Skin epidermis (tissue), 12 donors: ENCODE measurements around the gene ANKRD7.
"Not testable (repeated sequence)": the region's sequence is repeated elsewhere in the genome, so short reads cannot be mapped to it uniquely, and the experiment has no call there.

ENCODE experiments used
- H3K27ac ChIP-seq, 21 experiments: fragments of 200-600 bp; sonication (generic) in 11 of 21; one replicate each; pipeline ENCODE4 v1.5.0; 2020; ENCODE audit warnings: mild to moderate bottlenecking in 3 of 21, inconsistent platforms in 2 of 21, moderate library complexity in 2 of 21
- H3K4me3 ChIP-seq, 7 experiments: fragments of 200-600 bp; sonication (generic) in 2 of 7; one replicate each; pipeline ENCODE4 v1.5.0; 2020; ENCODE audit warnings: inconsistent platforms in 2 of 7, mild to moderate bottlenecking in 2 of 7, moderate library complexity in 1 of 7

The ANKRD7 gene

DNA sequence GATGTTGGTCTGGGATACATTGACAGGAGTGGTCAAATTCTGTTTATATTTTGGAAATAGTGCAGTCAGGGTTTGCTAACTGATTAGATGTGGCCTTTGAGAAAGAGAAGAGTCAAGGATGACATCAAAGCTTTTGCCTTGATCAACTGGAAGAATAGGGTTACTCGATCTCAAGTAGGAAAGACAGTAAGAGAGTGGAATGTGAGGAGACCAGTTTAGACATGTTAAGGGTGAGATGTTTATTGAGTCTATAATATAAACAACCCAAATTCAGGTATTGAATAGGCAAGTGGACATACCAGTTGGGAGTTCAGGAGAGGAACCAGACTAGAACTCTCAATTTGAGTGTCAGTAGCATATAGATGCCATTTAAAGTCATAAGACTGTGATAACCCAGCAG is 1.9 kb upstream of the ANKRD7 start:
- no peak overlapping the region for H3K4me3 ChIP-seq
- H3K27ac ChIP-seq, result no peak overlapping the region

DNA sequence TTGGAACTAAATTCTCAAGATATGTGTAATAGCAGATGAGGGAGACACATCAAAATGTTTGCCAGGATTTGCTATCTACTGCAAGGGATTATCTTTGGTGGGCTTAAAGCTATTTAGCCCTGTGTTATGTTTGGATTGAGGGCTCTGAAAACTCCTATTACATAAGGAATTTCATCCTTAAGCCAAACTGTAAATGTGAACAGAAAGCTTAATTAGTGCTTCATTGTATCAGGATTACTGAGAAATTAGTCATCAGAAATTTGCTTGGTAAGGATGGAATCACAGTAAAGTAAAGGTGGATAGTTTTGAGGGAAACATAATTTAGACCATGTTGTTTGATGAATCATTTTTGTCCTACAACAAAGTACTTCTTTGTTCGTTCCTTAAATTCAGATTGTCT is 8.3 kb downstream of the ANKRD7 start:
- no peak overlapping the region for H3K27ac ChIP-seq
- no peak overlapping the region for H3K4me3 ChIP-seq

DNA sequence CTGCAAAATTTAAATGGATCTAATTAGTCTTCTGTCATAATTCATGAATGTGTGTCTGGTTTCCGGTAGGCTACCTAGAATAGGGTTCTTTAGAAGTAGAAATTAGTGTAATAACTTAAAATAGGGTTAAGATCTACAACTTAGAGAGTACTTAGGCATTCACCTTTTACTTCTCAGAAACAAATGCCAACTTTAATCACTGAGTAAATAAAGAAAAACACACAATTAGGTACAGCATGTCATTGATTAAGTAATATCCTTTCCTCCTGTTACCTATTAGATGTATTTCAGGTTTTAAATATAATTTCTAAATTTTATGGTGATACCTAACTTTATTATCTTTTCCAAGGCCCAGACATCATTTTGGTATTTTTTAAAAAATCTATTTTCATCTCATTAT is 9.3 kb downstream of the ANKRD7 start:
- H3K27ac ChIP-seq, result no peak overlapping the region
- H3K4me3 ChIP-seq, result no peak overlapping the region

DNA sequence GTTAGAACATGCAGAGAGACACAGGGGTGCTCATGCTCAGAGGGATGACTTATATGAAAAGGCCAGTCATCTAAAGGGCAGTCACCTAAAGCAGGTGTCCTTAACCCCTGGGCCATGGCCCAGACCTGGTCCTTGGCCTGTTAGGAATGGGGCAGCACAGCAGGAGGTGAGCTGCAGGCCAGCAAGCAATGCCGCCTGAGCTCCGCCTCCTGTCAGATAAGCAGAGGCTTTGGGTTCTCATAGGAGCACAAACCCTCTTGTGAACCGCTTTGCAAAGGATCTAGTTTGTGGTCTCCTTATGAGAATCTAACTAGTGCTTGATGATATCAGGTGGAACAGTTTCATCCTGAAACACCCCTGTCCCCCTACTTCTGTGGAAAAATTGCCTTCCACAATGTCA is 14.5 kb downstream of the ANKRD7 start:
- no peak overlapping the region for H3K4me3 ChIP-seq
- no peak overlapping the region for H3K27ac ChIP-seq

DNA sequence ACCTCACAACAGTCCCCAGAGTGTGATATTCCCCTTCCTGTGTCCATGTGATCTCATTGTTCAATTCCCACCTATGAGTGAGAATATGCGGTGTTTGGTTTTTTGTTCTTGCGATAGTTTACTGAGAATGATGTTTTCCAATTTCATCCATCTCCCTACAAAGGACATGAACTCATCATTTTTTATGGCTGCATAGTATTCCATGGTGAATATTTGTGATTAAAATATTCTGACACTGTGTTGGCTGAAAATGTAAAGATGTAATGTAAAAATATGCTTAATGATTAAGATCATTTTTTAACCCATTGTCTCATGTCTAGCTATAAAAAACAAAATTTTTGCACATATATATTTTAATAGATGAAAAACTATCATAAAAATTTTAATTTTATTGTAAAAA is 15.8 kb downstream of the ANKRD7 start:
- not testable (repeated sequence) for H3K4me3 ChIP-seq, H3K27ac ChIP-seq

DNA sequence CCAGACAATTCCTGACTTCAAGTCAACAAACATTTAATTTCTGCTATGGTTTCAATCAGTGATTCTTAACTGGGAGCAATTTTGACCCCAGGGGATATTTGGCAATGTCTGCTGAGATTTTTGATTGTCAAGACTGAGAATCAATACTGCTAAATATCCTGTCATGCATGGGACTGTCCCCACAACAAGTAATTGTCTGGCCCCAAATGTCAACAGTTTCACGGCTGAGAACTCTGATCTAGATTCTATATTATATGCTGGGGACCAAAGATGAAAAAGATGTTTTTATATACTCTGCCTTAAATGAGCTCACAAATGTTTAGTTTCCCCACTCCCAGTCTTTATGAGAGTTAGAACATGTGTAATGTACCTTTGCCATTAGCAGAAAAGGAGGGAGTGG is 19.2 kb downstream of the ANKRD7 start:
- H3K27ac ChIP-seq, result no peak overlapping the region
- H3K4me3 ChIP-seq, result no peak overlapping the region

DNA sequence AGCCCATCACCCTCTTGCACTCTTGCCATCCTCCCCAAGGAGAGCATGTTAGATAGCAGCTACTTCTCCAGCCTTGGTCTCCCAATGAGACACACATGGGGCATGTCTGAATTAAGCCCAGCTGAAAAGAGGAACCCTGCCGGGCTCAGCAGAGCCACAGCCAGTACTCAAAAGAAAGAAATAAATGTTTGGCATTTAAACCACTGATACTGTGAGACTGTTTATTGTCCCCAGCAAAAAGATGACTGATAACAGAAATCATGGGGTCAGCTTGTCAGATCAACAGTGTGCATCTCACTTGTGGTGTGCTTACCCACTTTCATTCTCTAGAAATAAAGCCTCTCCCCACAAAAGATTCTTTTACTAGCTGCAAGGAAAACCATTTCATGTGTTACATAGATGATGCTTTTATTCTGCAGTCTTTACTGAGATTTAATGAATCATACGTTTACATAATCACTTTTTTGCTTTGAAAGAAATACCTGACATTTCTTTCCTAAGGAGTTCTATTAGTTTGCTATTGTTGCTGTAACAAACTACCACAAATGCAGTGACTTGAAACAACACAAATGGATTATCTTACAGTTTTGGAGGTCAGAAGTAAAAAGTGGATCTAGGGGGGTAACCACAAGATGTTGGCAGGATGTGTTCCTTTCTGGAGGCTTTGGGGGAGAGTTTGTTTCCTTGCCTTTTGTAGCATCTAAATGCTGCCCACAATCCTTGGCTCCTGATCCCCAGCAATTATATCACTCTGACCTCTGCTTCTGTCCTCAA is 20.9 kb downstream of the ANKRD7 start:
- Histone ChIP-seq H3K27ac (no peak overlapping the region), H3K4me3 (no peak overlapping the region)

DNA sequence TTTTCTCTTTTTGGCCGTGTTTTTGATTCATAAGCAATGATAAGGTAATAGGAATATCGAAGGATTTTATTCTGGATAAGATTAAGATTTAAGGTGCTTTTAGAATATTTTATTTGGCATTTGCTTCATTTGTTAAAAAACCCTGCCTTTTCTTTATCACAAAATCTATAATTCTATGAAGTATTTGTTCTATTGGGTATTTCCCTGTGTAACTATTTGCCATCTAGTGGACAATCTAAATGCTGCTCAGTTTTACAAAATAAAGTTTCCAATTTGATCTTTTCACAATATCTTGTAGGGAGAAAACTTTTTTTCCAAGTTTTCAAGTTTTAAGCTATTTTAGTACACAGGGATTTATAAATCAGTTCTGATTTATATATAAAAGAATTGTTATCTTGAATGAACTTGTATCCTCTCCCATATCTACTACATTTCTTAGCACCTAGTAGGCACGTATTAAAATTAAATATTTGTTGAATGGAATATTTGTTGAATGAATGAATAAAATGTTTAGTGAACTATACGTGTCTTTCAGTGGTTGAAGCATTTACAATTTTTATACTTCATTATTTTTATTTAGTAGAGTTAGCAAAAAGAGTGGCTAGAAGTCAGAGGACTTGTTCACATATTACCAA is 26.5 kb downstream of the ANKRD7 start:
- H3K27ac ChIP-seq, result no peak overlapping the region
- H3K4me3 ChIP-seq, result no peak overlapping the region

DNA sequence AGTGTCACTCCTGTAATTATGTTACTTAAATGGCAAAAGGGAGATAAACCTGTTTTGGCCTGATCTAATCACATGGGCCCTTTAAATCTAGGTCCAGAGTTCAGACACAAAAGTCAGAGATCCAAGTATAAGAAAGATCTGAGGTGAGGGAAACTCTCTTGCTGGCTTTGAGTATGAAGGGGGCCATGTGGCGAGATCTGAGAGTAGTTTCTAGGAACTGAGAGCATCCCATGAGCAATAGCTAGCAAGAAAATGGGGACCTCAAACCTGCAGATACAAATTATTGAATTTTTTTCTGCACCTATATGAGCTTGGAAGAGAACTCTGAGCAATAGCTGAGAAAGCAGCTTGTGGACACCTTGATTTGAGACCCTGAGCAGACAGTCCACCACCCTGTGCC is 27.6 kb downstream of the ANKRD7 start:
- no peak overlapping the region for H3K27ac ChIP-seq
- H3K4me3 ChIP-seq, result no peak overlapping the region

DNA sequence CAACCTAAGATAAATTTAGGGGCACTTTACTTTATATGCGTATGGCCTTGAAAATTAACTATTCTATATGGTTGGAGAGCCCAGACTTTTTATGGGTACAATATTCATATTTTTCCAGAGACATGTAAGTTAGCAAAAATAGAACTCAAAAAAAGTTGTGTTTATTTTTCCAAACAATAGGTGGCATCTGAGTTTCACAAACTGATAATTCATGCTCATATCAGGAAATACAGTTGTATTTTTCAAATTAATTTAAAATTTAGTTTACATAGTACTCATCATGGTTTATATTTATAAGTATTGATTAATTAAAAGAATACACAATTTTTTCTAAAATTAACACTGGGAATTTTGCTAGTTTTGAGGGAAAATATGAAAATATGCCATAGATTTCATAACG is 34.6 kb downstream of the ANKRD7 start:
- no peak overlapping the region for H3K4me3 ChIP-seq

DNA sequence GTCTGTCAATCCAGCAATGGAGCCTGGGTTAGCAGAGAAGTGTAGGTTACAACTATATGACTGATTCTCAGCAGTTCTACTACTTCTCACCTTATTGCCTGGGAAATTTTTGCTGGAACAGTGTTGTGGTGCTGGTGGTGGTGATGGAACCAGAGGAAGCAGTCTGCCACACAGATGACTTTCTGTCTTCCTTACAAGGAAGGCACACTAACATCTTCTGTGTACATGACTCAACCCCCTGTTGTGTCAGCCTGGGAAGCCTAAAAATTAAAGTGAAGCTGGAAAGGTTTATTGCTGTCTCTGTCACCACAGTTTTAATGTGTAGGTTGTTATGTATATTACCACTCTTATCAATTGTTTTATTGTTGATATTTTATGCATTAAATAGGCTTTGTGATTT is 40.3 kb downstream of the ANKRD7 start:
- H3K27ac ChIP-seq, result no peak overlapping the region
- no peak overlapping the region for H3K4me3 ChIP-seq

More for the DNA sequence above, 34.6 kb downstream of the ANKRD7 start:
- H3K27ac ChIP-seq, result no peak overlapping the region

DNA sequence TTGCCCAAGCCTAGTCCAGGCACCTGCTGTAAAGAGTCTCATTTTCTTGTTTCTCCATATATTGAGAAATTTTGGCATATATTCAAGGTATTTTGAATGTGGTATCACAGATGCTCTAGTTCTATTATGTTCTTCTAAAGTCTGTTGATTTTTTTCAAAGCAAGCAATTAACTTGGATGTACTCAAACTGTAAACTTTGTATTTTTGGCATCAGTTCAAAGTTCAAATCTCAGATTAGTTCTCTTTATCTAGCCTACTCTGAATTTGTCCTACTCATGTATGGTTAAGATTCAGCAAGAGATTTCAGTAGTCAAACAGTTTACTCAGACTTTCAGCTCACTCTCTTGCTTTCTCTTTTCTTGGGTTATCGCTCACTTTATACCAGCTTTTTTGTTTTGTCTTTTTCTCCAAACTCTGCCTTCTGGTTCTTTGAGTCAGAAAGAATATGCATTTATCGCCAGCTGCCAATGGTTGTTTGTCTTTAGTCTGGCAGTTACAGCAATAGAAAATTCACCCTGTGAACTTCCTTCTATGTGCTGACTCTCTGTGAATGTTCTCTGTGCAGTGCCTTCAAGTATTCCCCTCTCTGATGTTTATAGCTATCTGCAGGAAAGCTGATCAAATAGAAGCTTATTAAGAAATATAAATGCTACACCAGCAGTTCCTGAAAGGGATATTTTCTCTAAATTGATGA is 56.0 kb downstream of the ANKRD7 start:
- no peak overlapping the region for H3K4me3 ChIP-seq
- no peak overlapping the region for H3K27ac ChIP-seq

DNA sequence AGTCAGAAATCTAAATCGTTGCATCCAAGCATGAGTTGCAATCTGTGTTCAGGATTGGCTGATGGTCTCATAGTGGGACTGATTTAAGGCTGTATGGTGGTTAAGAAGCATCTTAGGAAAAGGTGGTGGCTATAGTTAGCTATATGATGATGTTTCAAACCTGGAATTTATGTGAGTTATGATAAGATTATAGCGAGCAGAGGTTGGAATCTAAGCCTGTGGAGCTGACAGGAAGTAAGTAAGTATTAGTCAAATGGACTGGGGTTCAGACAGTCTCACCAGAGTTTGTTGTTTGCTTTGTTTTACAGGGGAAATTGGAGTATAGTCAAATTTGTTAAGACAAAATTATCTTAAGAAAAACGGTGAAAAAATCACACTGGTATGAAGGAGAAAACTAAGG is 56.7 kb downstream of the ANKRD7 start:
- no peak overlapping the region for H3K27ac ChIP-seq
- H3K4me3 ChIP-seq, result no peak overlapping the region

DNA sequence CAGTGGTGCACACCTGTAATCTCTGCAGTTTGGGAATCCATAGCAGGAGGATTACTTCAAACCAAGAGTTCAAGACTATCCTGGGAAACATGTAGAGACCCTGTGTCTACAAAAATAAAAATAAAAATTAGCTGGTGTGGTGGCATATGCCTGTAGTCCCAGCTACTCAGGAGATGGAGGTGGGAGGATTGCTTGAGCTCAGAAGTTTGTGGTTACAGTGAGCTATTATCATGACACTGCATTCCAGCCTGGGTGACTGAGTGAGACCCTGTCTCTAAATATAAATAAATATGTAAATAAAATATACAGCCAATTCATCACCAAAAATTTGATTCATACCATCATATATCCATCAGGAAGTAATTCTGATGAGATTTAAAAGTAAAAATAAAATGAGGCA is 60.9 kb downstream of the ANKRD7 start:
- Histone ChIP-seq H3K27ac (no peak overlapping the region), H3K4me3 (no peak overlapping the region)

DNA sequence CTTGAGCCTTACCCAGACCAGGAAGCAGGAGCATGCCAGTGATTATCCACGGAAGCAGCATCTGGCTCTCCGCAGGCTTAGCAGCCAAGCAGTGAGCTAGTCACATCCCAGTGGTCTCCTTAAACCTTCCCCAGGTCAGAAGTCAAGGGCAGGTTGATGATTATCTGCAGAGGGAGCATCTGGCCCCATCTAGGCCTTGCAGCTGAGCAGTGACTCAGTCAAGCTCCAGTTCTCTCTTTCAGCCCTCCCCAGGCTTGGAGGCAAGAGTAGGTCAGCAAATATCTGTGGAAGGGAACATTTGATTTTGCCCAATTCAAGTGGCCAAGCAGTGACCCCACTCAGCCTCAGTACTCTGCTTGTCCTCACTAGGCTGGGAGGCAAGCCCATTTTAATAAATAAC is 61.6 kb downstream of the ANKRD7 start:
- no peak overlapping the region for H3K27ac ChIP-seq
- no peak overlapping the region for H3K4me3 ChIP-seq

DNA sequence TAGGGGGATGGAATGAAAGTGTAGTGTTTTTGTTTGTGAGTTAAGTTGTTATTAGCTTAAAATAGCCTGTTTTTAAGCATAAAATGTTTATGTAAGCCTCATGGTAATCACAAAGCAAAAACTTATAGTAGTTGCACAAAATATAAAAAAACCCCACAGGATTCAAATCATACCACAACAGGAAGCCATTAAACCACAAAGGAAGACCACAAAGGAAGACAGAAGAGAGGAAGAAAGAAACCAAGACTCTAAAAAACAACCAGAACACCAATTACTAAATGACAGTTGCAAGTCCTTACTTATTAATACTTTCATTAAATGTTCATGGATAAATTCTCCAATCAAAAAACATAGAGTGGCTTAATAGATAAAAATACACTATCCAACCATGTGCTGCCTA is 63.6 kb downstream of the ANKRD7 start:
- Histone ChIP-seq H3K27ac (no peak overlapping the region), H3K4me3 (no peak overlapping the region)

DNA sequence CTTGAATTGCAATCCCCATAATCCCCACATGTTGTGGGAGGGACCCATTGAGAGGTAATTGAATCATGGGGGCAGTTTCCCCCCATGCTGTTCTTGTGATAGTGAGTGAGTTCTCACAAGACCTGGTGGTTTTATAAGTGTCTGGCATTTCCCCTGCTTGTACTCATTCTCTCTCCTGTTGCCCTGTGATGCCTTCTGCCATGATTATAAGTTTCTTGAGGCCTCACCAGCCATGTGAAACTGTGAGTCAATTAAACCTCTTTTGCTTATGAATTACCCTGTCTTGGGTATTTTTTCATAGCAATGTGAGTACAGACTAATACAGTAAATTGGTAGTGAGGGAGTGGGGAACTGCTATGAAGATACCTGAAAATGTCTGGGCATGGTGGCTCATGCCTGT is 65.0 kb downstream of the ANKRD7 start:
- Histone ChIP-seq H3K4me3 (no peak overlapping the region), H3K27ac (no peak overlapping the region)
